GM06990 (cell line): ENCODE measurements around the gene EIF4E2.

Source experiments
- DNase-seq: peaks from one replicate; pipeline ENCODE4 v3.0.0-alpha.2; 2011; ENCODE audit not compliant: insufficient read length; ENCODE audit errors: extremely low read depth
- H3K27me3 ChIP-seq: replicated peaks from 2 replicates; pipeline ENCODE4 v1.6.0; 2011; ENCODE audit warnings: low read length; ENCODE audit not compliant: control insufficient read depth, insufficient read depth
- H3K36me3 ChIP-seq: 2 replicates; pipeline ENCODE4 v1.5.1; 2011; ENCODE audit warnings: low read length; ENCODE audit not compliant: control insufficient read depth, insufficient read depth
- H3K4me3 ChIP-seq: replicated peaks from 2 replicates; pipeline ENCODE4 v1.5.1; 2011; ENCODE audit warnings: low read depth, mild to moderate bottlenecking, control low read depth, low read length
- CTCF ChIP-seq: IDR thresholded peaks from 2 replicates; pipeline ENCODE4 v1.5.1; 2011; ENCODE audit warnings: low read length, control low read depth, mild to moderate bottlenecking, inconsistent platforms; ENCODE audit not compliant: insufficient read depth, poor library complexity, severe bottlenecking

EIF4E2 gene

GRCh38 chr2:232526372-232526941, 24.0 kb upstream of the EIF4E2 start:
- TF ChIP-seq CTCF = no peak
- Histone ChIP-seq H3K27me3 (peaks cover 1% of the 10 kb centered on the region; the same call in 1 of the 2 replicates), H3K36me3 (no peaks in the 10 kb centered on the region), H3K4me3 (no peak overlapping the region)
- DNase-seq = no peak

GRCh38 chr2:232527905-232528470, 22.5 kb upstream of the EIF4E2 start:
- peaks cover 1% of the 10 kb centered on the region; the same call in 1 of the 2 replicates for H3K27me3 ChIP-seq
- TF ChIP-seq CTCF = no peak
- no peak for DNase-seq

GRCh38 chr2:232528746-232529460, 21.6 kb upstream of the EIF4E2 start:
- Histone ChIP-seq H3K36me3 (no peaks in the 10 kb centered on the region), H3K27me3 (peaks cover 1% of the 10 kb centered on the region; the same call in 1 of the 2 replicates), H3K4me3 (no peak overlapping the region)
- no peak for TF ChIP-seq CTCF
- DNase-seq = no peak

More at GRCh38 chr2:232527905-232528470, 22.5 kb upstream of the EIF4E2 start:
- Histone ChIP-seq H3K36me3 (no peaks in the 10 kb centered on the region), H3K4me3 (no peak overlapping the region)

- TF ChIP-seq CTCF = no peak
- Histone ChIP-seq H3K36me3 (no peaks in the 10 kb centered on the region), H3K27me3 (no peaks in the 10 kb centered on the region; the same call in 1 of the 2 replicates), H3K4me3 (no peak overlapping the region)
- no peak for DNase-seq
These were observed 20.5 kb upstream of the EIF4E2 start for GRCh38 chr2:232529806-232530547.

- Histone ChIP-seq H3K4me3 (no peak overlapping the region), H3K27me3 (no peaks in the 10 kb centered on the region; the same call in 1 of the 2 replicates), H3K36me3 (no peaks in the 10 kb centered on the region)
- DNase-seq = no peak
- TF ChIP-seq CTCF = no peak
These were observed 19.7 kb upstream of the EIF4E2 start for GRCh38 chr2:232530626-232531260.
